Heart right ventricle (tissue), 16 donors: ENCODE results near the gene CPNE2. TPM values are rescaled to one million over a fixed set of nuclear protein-coding genes. Genes with fewer than 3 reads are reported as not detected.
A peak's percentile ranks its signal among the peaks of the same experiment; 100 is the strongest.

ENCODE experiments used
- ATAC-seq, 8 donors: fragments of 200-7000 bp; cut with Tn5 transposase; one replicate each; pipeline ENCODE4 v1.9.1; 2020; ENCODE audit warnings: mild to moderate bottlenecking in 8 of 8, moderate library complexity in 8 of 8, moderate number of reproducible peaks in 1 of 8
- DNase-seq, 2 donors: peaks; one replicate each; pipeline ENCODE4 v3.0.0-alpha.2; 2020
- H3K27ac ChIP-seq, 10 donors: fragments of 200-600 bp; sonication (generic) in 2 of 10; one replicate each; pipeline versions ENCODE4 v1.5.0 to v1.8.0; 2020 to 2022; ENCODE audit warnings: mild to moderate bottlenecking in 3 of 10
- H3K27me3 ChIP-seq, 7 donors: fragments of 200-600 bp; one replicate each; pipeline ENCODE4 v1.8.0; 2021 to 2022; ENCODE audit warnings: mild to moderate bottlenecking in 2 of 7
- H3K36me3 ChIP-seq, 9 donors: fragments of 200-600 bp; sonication (generic) in 1 of 9; one replicate each; pipeline versions ENCODE4 v1.5.0 to v1.8.0; 2020 to 2022; ENCODE audit warnings: mild to moderate bottlenecking in 2 of 9
- H3K4me1 ChIP-seq, 9 donors: fragments of 200-600 bp; sonication (generic) in 1 of 9; one replicate each; pipeline versions ENCODE4 v1.5.0 to v1.8.0; 2020 to 2022; ENCODE audit warnings: mild to moderate bottlenecking in 4 of 9
- H3K4me3 ChIP-seq, 10 donors: fragments of 200-600 bp; sonication (generic) in 2 of 10; one replicate each; pipeline versions ENCODE4 v1.5.0 to v1.8.0; 2020 to 2022; ENCODE audit warnings: mild to moderate bottlenecking in 7 of 10, moderate library complexity in 2 of 10
- H3K9me3 ChIP-seq, 11 donors: fragments of 200-600 bp in 10 of 11; sonication (generic) in 2 of 11; one replicate each; pipeline versions ENCODE4 v1.5.0 to v1.8.0; 2013 to 2022; ENCODE audit warnings: mild to moderate bottlenecking in 2 of 11, control low read depth in 1 of 11, moderate library complexity in 1 of 11
- WGBS, 2 donors: extraction: QIAGEN DNeasy Blood & Tissue Kit; methylation state at CpG; one replicate each; pipeline ENCODE4 v1.1.7; 2013; ENCODE audit warnings: inconsistent platforms in 1 of 2; 5-methylcytosine and 5-hydroxymethylcytosine counted together
- intact Hi-C, 10 donors: fragments of 100-400 bp; cut with DNase I; formaldehyde crosslinking; loops; one replicate each; pipeline versions ENCODE4 v1.11.1 to v1.14.2; 2022
- polyA plus RNA-seq, 2 donors: library from polyadenylated mRNA; stranded (reverse); fragments of 200-250 nt; gene quantifications; one replicate each; pipeline ENCODE4 v1.2.3, GENCODE V29; 2013
- total RNA-seq, 10 donors: library from RNA; stranded (reverse); fragmentation: NEBNext Ultra II Directional in 3 of 10; extraction: Animal tissue kit (Norgen Biotek cat#: 25700) in 3 of 10; gene quantifications; one replicate each; pipeline versions ENCODE4 v1.2.1 to v1.2.4, GENCODE V29; 2021 to 2023
- TF ChIP-seq, protein P1 (sequence below), 9 donors: fragments of 200-600 bp; sonication (generic) in 2 of 9; IDR thresholded peaks; one replicate each; pipeline versions ENCODE4 v1.5.0 to v1.8.0; 2021 to 2022; ENCODE audit warnings: antibody characterized with exemption in 9 of 9, mild to moderate bottlenecking in 5 of 9, moderate library complexity in 1 of 9
- donor health status: Arrhythmogenic right ventricular cardiomyopathy.
- donor health status: ischemic (EF 13 %, LVEDD 7.1; RV severe dilation, severe dysfunction).
- donor health status: healthy with polysubstance abuse.
- donor health status: DM: no; HTN: yes; CAD: no.
- donor health status: DM: no; HTN: no; CAD: no.
- donor health status: ischemic (EF 25% LVEDD 6.9; RV normal size, moderate dysfunction).
- donor health status: ischemic (EF 25% LVEDD 5.7; RV mildly dilated, moderate dysfunction).
- donor health status: healthy.
- donor health status: DM: yes; HTN: yes; CAD: no.
- donor health status: Ischemic cardiomyopathy.
- donor health status: ischemic (EF 35%, LVEDD 5.7; RV mildly dilated, moderate dysfunction).
- donor health status: nonischemic (EF 11% LVEDD 7.7; RV severe dilation, severe dysfunction).
- donor health status: DM: yes; HTN: yes; CAD: no.
- donor health status: PGD.
- donor health status: ischemic (EF 29% LVEDD 5.4; RV normal size, mild dysfunction).
- donor health status: nonischemic (EF 23%, LVEDD 6.1; RV moderate dilation, normal function).

The CPNE2 gene
- total and polyA plus RNA-seq, 12 donors = 6.5 to 32.1 (median 11.0) TPM

GRCh38 chr16:57156351-57156703 lies 63.9 kb downstream of the CPNE2 start:
- WGBS, 2 donors = 59 to 75% methylated on average over 4 of the region's 4 CpGs
- intact Hi-C loops = loop anchor here in 1 of 10 donors (10.0 kb wide), 2 partner anchors 52 to 292 kb away; partner anchors contain the start of gene SLC12A3

GRCh38 chr16:57157533-57157932 lies 65.2 kb downstream of the CPNE2 start:
- Histone ChIP-seq H3K36me3 (peaks cover 0 to 100% (median 28%) of the 10 kb centered on the region in 9 donors), H3K27me3 (no peaks in the 10 kb centered on the region), H3K4me3 (no peak overlapping the region), H3K4me1 (peaks cover 0 to 15% (median 4%) of the 10 kb centered on the region in 9 donors), H3K27ac (no peak overlapping the region), H3K9me3 (no peaks in the 10 kb centered on the region)
- ATAC-seq (no peak), DNase-seq (no peak)
- 96 to 98% methylated on average over 1 of the region's 1 CpG for WGBS, 2 donors
- TF ChIP-seq, protein P1, sequence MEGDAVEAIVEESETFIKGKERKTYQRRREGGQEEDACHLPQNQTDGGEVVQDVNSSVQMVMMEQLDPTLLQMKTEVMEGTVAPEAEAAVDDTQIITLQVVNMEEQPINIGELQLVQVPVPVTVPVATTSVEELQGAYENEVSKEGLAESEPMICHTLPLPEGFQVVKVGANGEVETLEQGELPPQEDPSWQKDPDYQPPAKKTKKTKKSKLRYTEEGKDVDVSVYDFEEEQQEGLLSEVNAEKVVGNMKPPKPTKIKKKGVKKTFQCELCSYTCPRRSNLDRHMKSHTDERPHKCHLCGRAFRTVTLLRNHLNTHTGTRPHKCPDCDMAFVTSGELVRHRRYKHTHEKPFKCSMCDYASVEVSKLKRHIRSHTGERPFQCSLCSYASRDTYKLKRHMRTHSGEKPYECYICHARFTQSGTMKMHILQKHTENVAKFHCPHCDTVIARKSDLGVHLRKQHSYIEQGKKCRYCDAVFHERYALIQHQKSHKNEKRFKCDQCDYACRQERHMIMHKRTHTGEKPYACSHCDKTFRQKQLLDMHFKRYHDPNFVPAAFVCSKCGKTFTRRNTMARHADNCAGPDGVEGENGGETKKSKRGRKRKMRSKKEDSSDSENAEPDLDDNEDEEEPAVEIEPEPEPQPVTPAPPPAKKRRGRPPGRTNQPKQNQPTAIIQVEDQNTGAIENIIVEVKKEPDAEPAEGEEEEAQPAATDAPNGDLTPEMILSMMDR (IDR thresholded peaks at IDR 0.05) = no peak
- intact Hi-C loops = loop anchor here in 1 of 10 donors (10.0 kb wide), 2 partner anchors 53 to 293 kb away; partner anchors contain the start of gene SLC12A3

More at GRCh38 chr16:57156351-57156703, 63.9 kb downstream of the CPNE2 start:
- ATAC-seq = no peak
- H3K4me3 ChIP-seq = no peak overlapping the region
- no peak for DNase-seq
- no peak overlapping the region for H3K27ac ChIP-seq
- peaks cover 0 to 20% (median 5%) of the 10 kb centered on the region in 9 donors for H3K4me1 ChIP-seq
- H3K9me3 ChIP-seq = no peaks in the 10 kb centered on the region
- H3K27me3 ChIP-seq = no peaks in the 10 kb centered on the region
- H3K36me3 ChIP-seq = peaks cover 0 to 97% (median 23%) of the 10 kb centered on the region in 9 donors
- TF ChIP-seq, protein P1 (IDR thresholded peaks at IDR 0.05) = no peak

- no peak overlapping the region for H3K4me3 ChIP-seq
- peaks cover 0 to 100% (median 22%) of the 10 kb centered on the region in 9 donors for H3K36me3 ChIP-seq
- TF ChIP-seq, protein P1 (IDR thresholded peaks at IDR 0.05) = no peak
- intact Hi-C loops = loop anchor here in 1 of 10 donors (10.0 kb wide), 2 partner anchors 55 to 295 kb away; partner anchors contain the start of gene SLC12A3
- peak overlapping the region in 2 of 10 donors; percentile 17 to 28 for H3K27ac ChIP-seq
- ATAC-seq = peak in 1 of 8 donors; percentile 47
- no peak for DNase-seq
- 64 to 74% methylated on average over 4 of the region's 4 CpGs for WGBS, 2 donors
- no peaks in the 10 kb centered on the region for H3K27me3 ChIP-seq
- no peaks in the 10 kb centered on the region for H3K9me3 ChIP-seq
- peaks cover 0 to 15% (median 4%) of the 10 kb centered on the region in 9 donors for H3K4me1 ChIP-seq
These were observed 67.1 kb downstream of the CPNE2 start for GRCh38 chr16:57159447-57159846.

GRCh38 chr16:57163842-57164241 lies 71.5 kb downstream of the CPNE2 start:
- TF ChIP-seq, protein P1 (IDR thresholded peaks at IDR 0.05) = no peak
- Histone ChIP-seq H3K4me1 (peaks cover 0 to 38% (median 20%) of the 10 kb centered on the region in 9 donors), H3K27ac (no peak overlapping the region), H3K9me3 (no peaks in the 10 kb centered on the region), H3K27me3 (no peaks in the 10 kb centered on the region), H3K4me3 (no peak overlapping the region), H3K36me3 (peaks cover 0 to 94% (median 18%) of the 10 kb centered on the region in 9 donors)
- DNase-seq = no peak
- intact Hi-C loops = loop anchor here in 2 of 10 donors (10.0 kb wide), 2 partner anchors 289 to 299 kb away; partner anchors contain the start of gene SLC12A3 (in 1 of the 2)
- 68 to 75% methylated on average over 1 of the region's 1 CpG for WGBS, 2 donors
- no peak for ATAC-seq
